Keratinocyte (primary cell): Measurements from ENCODE around the gene APOL3. TPM values are rescaled to one million over a fixed set of nuclear protein-coding genes. Genes with fewer than 3 reads are reported as not detected.
"Not testable (repeated sequence)": the region's sequence is repeated elsewhere in the genome, so short reads cannot be mapped to it uniquely, and the experiment has no call there.

Experiments
- DNase-seq: peaks from one replicate; pipeline ENCODE4 v3.0.0-alpha.2; 2011; ENCODE audit warnings: low read depth, missing footprints, low spot score
- FAIRE-seq: peaks from 2 replicates; lab custom pipeline; 2011; peaks lifted over from hg19 to GRCh38; lab: Jason Lieb, UNC
- H2AFZ ChIP-seq: 2 replicates; pipeline ENCODE4 v1.6.0; 2012; ENCODE audit warnings: low read length, control low read depth, inconsistent platforms; ENCODE audit not compliant: control insufficient read depth
- H3K27ac ChIP-seq: 2 replicates; pipeline ENCODE4 v1.5.1; 2011; ENCODE audit warnings: low read length; ENCODE audit not compliant: control insufficient read depth, insufficient read depth
- H3K27me3 ChIP-seq: 3 replicates; pipeline ENCODE4 v1.6.0; 2011; ENCODE audit warnings: low read length; ENCODE audit not compliant: control insufficient read depth, insufficient read depth; ENCODE audit errors: extremely low read depth
- H3K36me3 ChIP-seq, 2 experiments: 2 replicates in 1 of 2; 3 replicates in 1 of 2; pipeline ENCODE4 v1.5.1; 2011; ENCODE audit warnings: low read length in 2 of 2, mild to moderate bottlenecking in 1 of 2; ENCODE audit not compliant: control insufficient read depth in 2 of 2, insufficient read depth in 2 of 2; ENCODE audit errors: extremely low read depth in 1 of 2
- H3K4me1 ChIP-seq: 3 replicates; pipeline ENCODE4 v1.5.1; 2011; ENCODE audit warnings: low read length; ENCODE audit not compliant: control insufficient read depth, insufficient read depth; ENCODE audit errors: extremely low read depth
- H3K4me2 ChIP-seq: 3 replicates; pipeline ENCODE4 v1.6.0; 2011; ENCODE audit warnings: low read depth, low read length; ENCODE audit not compliant: control insufficient read depth, insufficient read depth; ENCODE audit errors: extremely low read depth
- H3K4me3 ChIP-seq, 3 experiments: fragments of 200-600 bp in 1 of 3; sonication (generic) in 1 of 3; 2 replicates in 2 of 3; 3 replicates in 1 of 3; pipeline ENCODE4 v1.5.1; 2011 to 2016; ENCODE audit warnings: low read length in 3 of 3, mild to moderate bottlenecking in 3 of 3, control low read depth in 2 of 3, inconsistent platforms in 1 of 3, low read depth in 1 of 3, mixed read lengths in 1 of 3, mixed run types in 1 of 3, moderate library complexity in 1 of 3; ENCODE audit not compliant: control insufficient read depth in 2 of 3, insufficient read depth in 2 of 3; ENCODE audit errors: extremely low read depth in 1 of 3
- H3K79me2 ChIP-seq: 2 replicates; pipeline ENCODE4 v1.6.0; 2012; ENCODE audit warnings: low read length; ENCODE audit not compliant: control insufficient read depth, insufficient read depth
- H3K9ac ChIP-seq: 3 replicates; pipeline ENCODE4 v1.6.0; 2011; ENCODE audit warnings: low read length; ENCODE audit not compliant: control insufficient read depth, insufficient read depth; ENCODE audit errors: extremely low read depth
- H3K9me1 ChIP-seq: 3 replicates; pipeline ENCODE4 v1.6.0; 2011; ENCODE audit warnings: low read length; ENCODE audit not compliant: control insufficient read depth, insufficient read depth; ENCODE audit errors: extremely low read depth
- H3K9me3 ChIP-seq: 2 replicates; pipeline ENCODE4 v1.5.1; 2012; ENCODE audit warnings: low read depth, low read length; ENCODE audit not compliant: control insufficient read depth
- H4K20me1 ChIP-seq: 3 replicates; pipeline ENCODE4 v1.6.0; 2011; ENCODE audit warnings: low read length; ENCODE audit not compliant: control insufficient read depth, insufficient read depth; ENCODE audit errors: extremely low read depth
- EZH2 ChIP-seq: IDR thresholded peaks from one replicate; pipeline ENCODE4 v1.6.1; 2012; ENCODE audit warnings: inconsistent platforms, mild to moderate bottlenecking, low read length, moderate library complexity
- dilution Hi-C: fragments of 300-500 bp; cut with MboI; formaldehyde crosslinking; loops from one replicate; pipeline ENCODE4 v1.7.0; 2020; ENCODE audit warnings: low sequenced_read_pairs; ENCODE audit not compliant: extremely low pct_ligation_motif_present
- polyA plus RNA-seq, 5 experiments: library from polyadenylated mRNA; depleted of rRNA in 3 of 5; stranded (reverse) in 3 of 5; stranded (forward) in 1 of 5; unstranded in 1 of 5; fragments of >200 nt; gene quantifications; 1 replicate in 1 of 5; 2 replicates in 3 of 5; 3 replicates in 1 of 5; pipeline versions ENCODE4 v1.2.1 to v1.2.3, GENCODE V29; 2011 to 2012; ENCODE audit warnings: missing spikeins in 2 of 5, low read depth in 1 of 5, low replicate concordance in 1 of 5
- TF ChIP-seq, protein P1 (sequence below), 3 experiments: IDR thresholded peaks in 1 of 3; conservative IDR thresholded peaks in 1 of 3; optimal IDR thresholded peaks in 1 of 3; 2 replicates in 2 of 3; 3 replicates in 1 of 3; pipeline versions ENCODE3 to v1.5.1; 2011; ENCODE audit warnings: low read length in 3 of 3, mild to moderate bottlenecking in 3 of 3, moderate library complexity in 2 of 3, control low read depth in 1 of 3, inconsistent platforms in 1 of 3; ENCODE audit not compliant: insufficient read depth in 2 of 3; ENCODE audit errors: extremely low read depth in 1 of 3

APOL3 gene
- polyA plus RNA-seq, 1 donor (not counting 4 experiments of a cell fraction or from before 2014, with no cell fraction given), result 0.92 TPM

DNA sequence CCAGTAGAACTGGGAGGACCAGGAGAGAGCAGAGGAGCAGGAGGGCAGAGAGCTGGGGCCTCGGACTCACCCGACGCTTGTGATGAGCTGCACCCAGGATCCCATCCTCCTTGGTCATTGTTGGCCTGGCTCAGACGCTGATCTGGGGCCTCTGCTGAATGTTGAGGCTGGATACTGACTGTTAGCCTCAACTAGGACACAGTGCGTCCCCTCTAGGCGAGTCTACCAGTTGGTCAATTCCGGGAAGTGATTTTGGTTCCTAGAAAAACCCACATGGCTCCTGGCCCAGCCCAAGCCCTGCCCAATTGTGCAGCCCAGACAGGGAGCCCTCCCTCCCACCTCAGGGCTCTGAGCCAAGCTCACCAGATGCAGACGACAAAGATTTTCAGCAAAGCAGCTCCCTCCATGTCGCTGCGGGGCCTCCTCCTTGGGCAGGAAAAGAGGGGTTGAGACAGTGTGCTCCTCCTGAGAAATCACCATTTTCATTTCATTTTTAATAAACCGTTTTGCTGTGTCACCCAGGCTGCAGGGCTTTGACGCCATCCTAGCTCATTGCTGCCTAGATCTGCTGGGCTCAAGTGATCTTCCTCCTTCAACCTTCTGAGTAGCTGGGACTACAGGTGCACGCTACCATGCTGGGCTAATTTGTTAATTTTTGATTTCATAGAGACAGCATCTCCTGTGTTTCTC lies 41.2 kb upstream of the APOL3 start, which contains the start of gene APOL4:
Gene APOL4, minus strand, starts transcription at position 180 of the 690 bp plus-strand sequence. Its CDS starts 75 bp downstream, at position 105.
- Histone ChIP-seq H3K4me1 (peaks cover 6% of the 10 kb centered on the region), H2AFZ (no peak within 1 kb of the TSS)
- no peak for DNase-seq

DNA sequence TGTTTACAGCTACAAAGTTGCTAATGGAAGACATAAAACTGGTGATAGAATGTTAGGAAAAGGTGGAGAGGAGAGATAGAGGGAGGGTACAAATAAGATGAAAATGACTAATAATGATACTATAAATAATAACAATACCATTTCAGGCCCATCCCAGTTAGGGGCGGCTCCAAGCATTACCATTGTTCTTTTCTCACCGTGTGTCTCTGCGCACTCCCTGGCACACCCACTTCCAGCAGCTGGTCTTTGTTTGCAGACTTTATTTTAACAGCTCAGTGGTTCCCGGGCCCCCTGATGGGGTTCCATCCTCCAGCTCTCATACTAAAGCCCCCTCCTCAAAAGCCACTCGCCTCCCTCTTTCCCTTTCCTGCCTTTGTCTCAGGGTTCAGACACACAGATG lies 40.5 kb upstream of the APOL3 start:
- DNase-seq, H3K27me3 ChIP-seq, H3K9me3 ChIP-seq, H3K9me1 ChIP-seq, H2AFZ ChIP-seq, H3K79me2 ChIP-seq, H3K4me2 ChIP-seq, H3K36me3 ChIP-seq, dilution Hi-C loops, H3K4me1 ChIP-seq, FAIRE-seq, H3K4me3 ChIP-seq, H3K9ac ChIP-seq, H3K27ac ChIP-seq, H4K20me1 ChIP-seq: not testable (repeated sequence)

More for the DNA sequence above, 41.2 kb upstream of the APOL3 start, which contains the start of gene APOL4:
- H3K4me3 ChIP-seq, result no peak within 1 kb of the TSS
- no peaks in the 10 kb centered on the region for H3K9me1 ChIP-seq
- no peaks in the 10 kb centered on the region for H3K36me3 ChIP-seq
- no peaks in the 10 kb centered on the region for H3K9me3 ChIP-seq
- no peak for FAIRE-seq
- peak within 1 kb of the TSS; percentile 51 for H3K4me2 ChIP-seq
- dilution Hi-C loops, result no loop called here
- H3K27me3 ChIP-seq, result peaks cover 5% of the 10 kb centered on the region
- TF ChIP-seq, protein P1, sequence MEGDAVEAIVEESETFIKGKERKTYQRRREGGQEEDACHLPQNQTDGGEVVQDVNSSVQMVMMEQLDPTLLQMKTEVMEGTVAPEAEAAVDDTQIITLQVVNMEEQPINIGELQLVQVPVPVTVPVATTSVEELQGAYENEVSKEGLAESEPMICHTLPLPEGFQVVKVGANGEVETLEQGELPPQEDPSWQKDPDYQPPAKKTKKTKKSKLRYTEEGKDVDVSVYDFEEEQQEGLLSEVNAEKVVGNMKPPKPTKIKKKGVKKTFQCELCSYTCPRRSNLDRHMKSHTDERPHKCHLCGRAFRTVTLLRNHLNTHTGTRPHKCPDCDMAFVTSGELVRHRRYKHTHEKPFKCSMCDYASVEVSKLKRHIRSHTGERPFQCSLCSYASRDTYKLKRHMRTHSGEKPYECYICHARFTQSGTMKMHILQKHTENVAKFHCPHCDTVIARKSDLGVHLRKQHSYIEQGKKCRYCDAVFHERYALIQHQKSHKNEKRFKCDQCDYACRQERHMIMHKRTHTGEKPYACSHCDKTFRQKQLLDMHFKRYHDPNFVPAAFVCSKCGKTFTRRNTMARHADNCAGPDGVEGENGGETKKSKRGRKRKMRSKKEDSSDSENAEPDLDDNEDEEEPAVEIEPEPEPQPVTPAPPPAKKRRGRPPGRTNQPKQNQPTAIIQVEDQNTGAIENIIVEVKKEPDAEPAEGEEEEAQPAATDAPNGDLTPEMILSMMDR (optimal IDR thresholded peaks at IDR 0.05 in 1 of 3, IDR thresholded peaks at IDR 0.05 in 1 of 3, conservative IDR thresholded peaks at IDR 0.05 in 1 of 3; ENCODE audit: extremely low read depth in 1 of 3, insufficient read depth in 2 of 3, low read length in 3 of 3), result no peak
- no peak for TF ChIP-seq EZH2
- no peak within 1 kb of the TSS for H3K27ac ChIP-seq
- H4K20me1 ChIP-seq, result no peaks in the 10 kb centered on the region
- H3K9ac ChIP-seq, result no peak within 1 kb of the TSS
- H3K79me2 ChIP-seq, result no peaks in the 10 kb centered on the region
